OCI-LY7 (cell line): Measurements from ENCODE around the gene GATA5. TPM values are rescaled to one million over a fixed set of nuclear protein-coding genes. Genes with fewer than 3 reads are reported as not detected.

Experiments used
- BruUV-seq: library from RNA; stranded (reverse); fragments of 400-500 nt; replicated peaks from 2 replicates; lab custom pipeline; 2021; lab: Mats Ljungman, UMichigan
- CTCF ChIA-PET: fragments of 300-600 bp; sonication (Branson Sonifier 250); formaldehyde crosslinking; loops from one replicate; lab custom pipeline; 2022; ENCODE audit warnings: antibody characterized with exemption; ENCODE audit not compliant: unreplicated experiment; lab: Charles Lee
- POLR2A ChIA-PET: fragments of 300-600 bp; sonication (Branson Sonifier 250); formaldehyde crosslinking; loops from one replicate; lab custom pipeline; 2022; ENCODE audit warnings: antibody characterized with exemption; lab: Charles Lee
- DNase-seq: peaks from one replicate; pipeline ENCODE4 v3.0.0-alpha.2; 2015; ENCODE audit warnings: low spot score
- H2AFZ ChIP-seq: fragments of 200-600 bp; sonication (generic), shearing (Covaris generic); 2 replicates; pipeline ENCODE4 v1.6.1; 2014; ENCODE audit warnings: mild to moderate bottlenecking, antibody characterized with exemption, low read length, moderate library complexity
- H3K27ac ChIP-seq: fragments of 200-600 bp; sonication (generic); 2 replicates; pipeline ENCODE4 v1.5.1; 2014; ENCODE audit warnings: mixed run types, low read depth, mild to moderate bottlenecking, moderate library complexity, low read length, inconsistent platforms; ENCODE audit not compliant: poor library complexity, severe bottlenecking
- H3K36me3 ChIP-seq: fragments of 200-600 bp; sonication (generic); 2 replicates; pipeline ENCODE4 v1.6.1; 2014; ENCODE audit warnings: mild to moderate bottlenecking, antibody characterized with exemption, low read length, moderate library complexity, mixed read lengths; ENCODE audit not compliant: insufficient read depth
- H3K4me1 ChIP-seq: fragments of 200-600 bp; sonication (generic); 2 replicates; pipeline ENCODE4 v1.5.1; 2014; ENCODE audit warnings: mild to moderate bottlenecking, low read length; ENCODE audit not compliant: insufficient read depth, poor library complexity, severe bottlenecking
- H3K4me2 ChIP-seq: fragments of 200-600 bp; sonication (generic); 2 replicates; pipeline ENCODE4 v1.6.1; 2014; ENCODE audit warnings: mild to moderate bottlenecking, low read length
- H3K4me3 ChIP-seq: fragments of 200-600 bp; sonication (generic); 2 replicates; pipeline ENCODE4 v1.5.1; 2014; ENCODE audit warnings: mild to moderate bottlenecking, low read depth, low read length; ENCODE audit not compliant: poor library complexity, severe bottlenecking
- H3K79me2 ChIP-seq: fragments of 200-600 bp; sonication (generic); 2 replicates; pipeline ENCODE4 v1.6.1; 2016; ENCODE audit warnings: low read depth, mild to moderate bottlenecking, low read length, moderate library complexity, mixed read lengths; ENCODE audit not compliant: insufficient read depth
- H3K9me2 ChIP-seq: fragments of 200-600 bp; sonication (generic); 2 replicates; pipeline ENCODE4 v1.6.1; 2016; ENCODE audit warnings: mild to moderate bottlenecking, low read length, mixed read lengths; ENCODE audit not compliant: insufficient read depth
- H3K9me3 ChIP-seq: fragments of 200-600 bp; sonication (generic); 2 replicates; pipeline ENCODE4 v1.6.1; 2014; ENCODE audit warnings: mild to moderate bottlenecking, mixed run types, low read length, mixed read lengths
- H4K20me1 ChIP-seq: fragments of 200-600 bp; sonication (generic); 2 replicates; pipeline ENCODE4 v1.6.1; 2014; ENCODE audit warnings: mild to moderate bottlenecking, antibody characterized with exemption, low read length, moderate library complexity, mixed read lengths; ENCODE audit not compliant: insufficient read depth
- CTCF ChIP-seq: fragments of 200-600 bp; sonication (generic); conservative IDR thresholded peaks from 2 replicates; pipeline ENCODE4 v1.5.1; 2014; ENCODE audit warnings: mild to moderate bottlenecking, antibody characterized with exemption, low read length, moderate library complexity, mixed read lengths
- EZH2phosphoT487 ChIP-seq: fragments of 200-600 bp; sonication (generic); IDR thresholded peaks from 2 replicates; pipeline ENCODE4 v1.6.1; 2018; ENCODE audit warnings: low read depth, borderline replicate concordance, mild to moderate bottlenecking, mixed run types, antibody characterized with exemption, low read length, moderate library complexity, mixed read lengths
- intact Hi-C: fragments of 100-400 bp; cut with micrococcal nuclease; formaldehyde crosslinking; loops from one replicate; pipeline ENCODE4 v1.10.0; 2022; ENCODE audit not compliant: unreplicated experiment
- total RNA-seq, 2 experiments: library from RNA; depleted of rRNA in 1 of 2; stranded (reverse); fragments of >200 nt in 1 of 2; shearing (Covaris generic) in 1 of 2; gene quantifications; 2 replicates each; pipeline ENCODE4 v1.2.3, GENCODE V29; 2014 to 2022

Gene GATA5
- total RNA-seq, 2 experiments from 2014 or later = not detected

DNA sequence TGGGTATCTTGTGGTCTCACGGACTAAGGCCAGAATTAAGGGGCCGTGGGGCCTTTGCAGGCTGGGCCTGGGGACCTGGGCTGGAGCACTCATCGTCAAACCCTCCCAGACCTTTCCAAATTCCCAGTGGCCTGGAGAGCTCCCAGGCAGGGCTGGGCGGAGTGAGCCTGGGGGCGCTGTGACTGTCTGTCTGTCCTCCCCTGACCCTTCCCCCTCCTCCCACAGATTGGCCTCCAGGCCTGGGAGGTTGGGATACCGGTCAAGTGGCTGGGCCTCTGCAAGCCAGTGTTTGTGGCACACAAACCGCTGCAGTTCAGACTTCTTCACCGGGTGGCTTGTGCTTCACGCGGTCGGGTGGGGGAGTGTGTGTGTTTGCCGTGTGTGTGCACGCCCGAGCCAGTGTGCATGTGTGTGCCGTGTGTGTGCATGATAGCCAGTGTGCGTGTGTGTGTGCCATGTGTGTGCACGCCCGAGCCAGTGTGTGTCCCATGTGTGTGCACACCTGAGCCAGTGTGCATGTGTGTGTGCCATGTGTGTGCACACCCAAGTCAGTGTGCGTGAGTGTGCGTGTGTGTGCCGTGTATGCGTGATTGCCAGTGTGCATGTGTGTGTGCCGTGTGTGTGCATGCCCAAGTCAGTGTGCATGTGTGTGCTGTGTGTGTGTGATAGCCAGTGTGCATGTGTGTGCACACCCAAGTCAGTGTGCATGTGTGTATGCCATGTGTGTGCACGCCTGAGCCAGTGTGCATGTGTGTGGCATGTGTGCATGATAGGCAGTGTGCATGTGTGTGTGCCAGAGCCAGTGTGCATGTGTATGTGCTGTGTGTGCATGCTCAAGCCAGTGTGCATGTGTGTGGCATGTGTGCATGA lies 54.7 kb downstream of the GATA5 start:
- no peak for DNase-seq
- Histone ChIP-seq H3K27ac (no peak overlapping the region), H3K36me3 (no peaks in the 10 kb centered on the region), H2AFZ (no peak overlapping the region), H3K79me2 (no peaks in the 10 kb centered on the region), H4K20me1 (no peaks in the 10 kb centered on the region), H3K4me3 (no peak overlapping the region), H3K9me2 (no peaks in the 10 kb centered on the region), H3K4me1 (no peaks in the 10 kb centered on the region), H3K4me2 (no peak overlapping the region), H3K9me3 (no peaks in the 10 kb centered on the region)
- intact Hi-C loops = no loop called here
- ChIA-PET CTCF (no interaction called here), POLR2A (no interaction called here)
- no TSS peak for BruUV-seq
- TF ChIP-seq EZH2phosphoT487 (no peak), CTCF (no peak)

DNA sequence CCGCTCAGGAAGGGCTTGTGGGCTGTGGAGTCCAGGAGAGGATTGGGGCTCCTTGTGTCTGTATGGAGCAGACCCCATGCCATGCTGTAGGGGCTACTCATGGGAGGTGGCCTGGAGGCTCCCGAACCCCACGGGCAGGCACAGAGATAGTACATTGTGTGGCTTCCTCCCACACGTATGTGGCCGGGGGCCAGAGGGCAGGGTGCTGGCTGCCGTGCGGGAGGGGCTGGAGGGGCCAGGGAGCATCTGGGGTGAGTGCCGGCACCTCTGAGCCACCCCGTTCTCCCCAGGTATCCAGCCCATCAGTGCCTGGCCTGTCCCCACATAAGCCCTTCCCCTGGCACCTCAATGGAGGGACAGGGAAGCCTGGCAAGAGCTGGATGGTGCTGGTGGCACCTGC lies 56.0 kb downstream of the GATA5 start:
- DNase-seq = no peak
- no peak for TF ChIP-seq EZH2phosphoT487
- TF ChIP-seq CTCF = no peak
- H2AFZ ChIP-seq = no peak overlapping the region
- no peaks in the 10 kb centered on the region for H3K36me3 ChIP-seq
- no peak overlapping the region for H3K4me3 ChIP-seq
- H4K20me1 ChIP-seq = no peaks in the 10 kb centered on the region
- ChIA-PET POLR2A (no interaction called here), CTCF (no interaction called here)
- no peak overlapping the region for H3K27ac ChIP-seq
- H3K4me1 ChIP-seq = no peaks in the 10 kb centered on the region
- no peak overlapping the region for H3K4me2 ChIP-seq
- no peaks in the 10 kb centered on the region for H3K9me2 ChIP-seq
- BruUV-seq = no TSS peak
- H3K9me3 ChIP-seq = no peaks in the 10 kb centered on the region
- no peaks in the 10 kb centered on the region for H3K79me2 ChIP-seq
- intact Hi-C loops = no loop called here
